ENCODE data around the gene TEKT1. TPM values are rescaled to one million over a fixed set of nuclear protein-coding genes. Genes with fewer than 3 reads are reported as not detected.
"Not testable (repeated sequence)": the region's sequence is repeated elsewhere in the genome, so short reads cannot be mapped to it uniquely, and the experiment has no call there.

TEKT1 gene
- total RNA-seq, 1 experiment from 2014 or later: not detected

- TF ChIP-seq CEBPB (IDR thresholded peaks at IDR 0.05; ENCODE audit: low read depth) (no peak), JUND (IDR thresholded peaks at IDR 0.05) (no peak), REST (IDR thresholded peaks at IDR 0.05; ENCODE audit: low read depth) (no peak), ELF1 (IDR thresholded peaks at IDR 0.05; ENCODE audit: borderline replicate concordance, low read depth) (no peak), RAD21 (IDR thresholded peaks at IDR 0.05; ENCODE audit: low read depth) (no peak)
- TF ChIP-seq, protein P1, sequence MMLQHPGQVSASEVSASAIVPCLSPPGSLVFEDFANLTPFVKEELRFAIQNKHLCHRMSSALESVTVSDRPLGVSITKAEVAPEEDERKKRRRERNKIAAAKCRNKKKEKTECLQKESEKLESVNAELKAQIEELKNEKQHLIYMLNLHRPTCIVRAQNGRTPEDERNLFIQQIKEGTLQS (IDR thresholded peaks at IDR 0.05): no peak
Observed at GRCh38 chr17:6779411-6779810, 52.1 kb downstream of the TEKT1 start (continued).

GRCh38 chr17:6775871-6776405 is 55.6 kb downstream of the TEKT1 start, which contains the start of gene FBXO39:
Gene FBXO39, plus strand, starts transcription at chr17:6776215. Its CDS starts 3,654 bp downstream, at chr17:6779869.
- ATAC-seq (no peak), DNase-seq (ENCODE audit: low read depth, low spot score) (no peak)
- H3K4me2 ChIP-seq (ENCODE audit: low read length): no peak within 1 kb of the TSS
- ChIA-PET POLR2A (no interaction called here), RAD21 (ENCODE audit: low non-redundant PET in 1 of 2, low total read pairs in 2 of 2, uncharacterized antibody in 2 of 2, unreplicated experiment in 2 of 2) (no interaction called here), CTCF (no interaction called here)
- no peaks in the 10 kb centered on the region for H4K20me1 ChIP-seq (ENCODE audit: insufficient read depth)
- H3K9me2 ChIP-seq (ENCODE audit: insufficient read depth): no peaks in the 10 kb centered on the region
- no peaks in the 10 kb centered on the region for H3K36me3 ChIP-seq (ENCODE audit: control insufficient read depth in 1 of 2, insufficient read depth in 2 of 2, low read length in 2 of 2)
- no peak within 1 kb of the TSS for H3K9ac ChIP-seq (ENCODE audit: low read length)
- no peak for TF ChIP-seq TCF7L2 (IDR thresholded peaks at IDR 0.05; ENCODE audit: borderline replicate concordance, extremely low read depth, insufficient read depth, insufficient read length)
- no peak for TF ChIP-seq ZNF274 (IDR thresholded peaks at IDR 0.05; ENCODE audit: low read depth, low read length)
- TF ChIP-seq, protein P1 (IDR thresholded peaks at IDR 0.05): no peak
- TF ChIP-seq EZH2phosphoT487 (IDR thresholded peaks at IDR 0.05; ENCODE audit: borderline replicate concordance): no peak
- TF ChIP-seq SIN3A (IDR thresholded peaks at IDR 0.05; ENCODE audit: low read depth): no peak
- no peak for TF ChIP-seq SRF (IDR thresholded peaks at IDR 0.05; ENCODE audit: low read depth)
- TF ChIP-seq CBX3 (IDR thresholded peaks at IDR 0.05; ENCODE audit: low read depth): no peak
- TF ChIP-seq CEBPB (IDR thresholded peaks at IDR 0.05; ENCODE audit: low read depth): no peak
- no peak within 1 kb of the TSS for H3K4me3 ChIP-seq (replicated peaks in 1 of 2; ENCODE audit: low read depth in 1 of 2, low read length in 2 of 2)
- H3K4me1 ChIP-seq (ENCODE audit: control insufficient read depth in 1 of 2, insufficient read depth in 2 of 2, low read length in 2 of 2): no peaks in the 10 kb centered on the region
- BruUV-seq (replicated peaks): no TSS peak
- H2AFZ ChIP-seq (ENCODE audit: low read depth, low read length, poor library complexity, severe bottlenecking): no peak within 1 kb of the TSS
- no peak within 1 kb of the TSS for H3K27ac ChIP-seq (ENCODE audit: low read depth, low read length)
- intact Hi-C loops (cut with micrococcal nuclease): no loop called here
- H3K27me3 ChIP-seq (ENCODE audit: insufficient read depth, low read length): 0 out of 2 replicates have a peak, but pooled peaks cover 1% of the 10 kb centered on the region
- H3K9me3 ChIP-seq (ENCODE audit: control insufficient read depth in 1 of 2, insufficient read depth in 1 of 2, low read depth in 1 of 2, low read length in 2 of 2): no peaks in the 10 kb centered on the region; a peak in 1 of 4 replicates
- H3K79me2 ChIP-seq (ENCODE audit: insufficient read depth, low read length): no peaks in the 10 kb centered on the region

DNA sequence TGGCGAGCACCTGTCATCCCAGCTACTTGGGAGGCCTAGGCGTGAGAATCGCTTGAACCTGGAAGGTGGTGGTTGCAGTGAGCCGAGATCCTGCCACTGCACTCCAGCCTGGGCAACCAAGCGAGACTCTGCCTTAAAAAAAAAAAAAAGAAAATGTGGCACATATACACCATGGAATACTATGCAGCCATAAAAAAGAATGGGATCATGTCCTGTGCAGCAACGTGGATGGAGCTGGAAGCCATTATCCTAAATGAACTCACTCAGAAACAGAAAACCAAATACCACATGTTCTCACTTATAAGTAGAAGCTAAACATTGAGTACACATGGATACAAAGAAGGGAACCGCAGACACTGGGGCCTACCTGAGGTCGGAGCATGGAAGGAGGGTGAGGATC is 56.6 kb downstream of the TEKT1 start:
- H3K27me3 ChIP-seq (ENCODE audit: insufficient read depth, low read length); ATAC-seq; DNase-seq (ENCODE audit: low read depth, low spot score); H3K4me1 ChIP-seq (ENCODE audit: control insufficient read depth in 1 of 2, insufficient read depth in 2 of 2, low read length in 2 of 2); BruUV-seq (replicated peaks); POLR2A ChIA-PET; H3K79me2 ChIP-seq (ENCODE audit: insufficient read depth, low read length); intact Hi-C loops (cut with micrococcal nuclease); H3K4me3 ChIP-seq (replicated peaks in 1 of 2; ENCODE audit: low read depth in 1 of 2, low read length in 2 of 2); H4K20me1 ChIP-seq (ENCODE audit: insufficient read depth); H3K9me2 ChIP-seq (ENCODE audit: insufficient read depth); H3K27ac ChIP-seq (ENCODE audit: low read depth, low read length); H2AFZ ChIP-seq (ENCODE audit: low read depth, low read length, poor library complexity, severe bottlenecking); H3K4me2 ChIP-seq (ENCODE audit: low read length); H3K9me3 ChIP-seq (ENCODE audit: control insufficient read depth in 1 of 2, insufficient read depth in 1 of 2, low read depth in 1 of 2, low read length in 2 of 2); CTCF ChIA-PET; H3K36me3 ChIP-seq (ENCODE audit: control insufficient read depth in 1 of 2, insufficient read depth in 2 of 2, low read length in 2 of 2); H3K9ac ChIP-seq (ENCODE audit: low read length); RAD21 ChIA-PET (ENCODE audit: low non-redundant PET in 1 of 2, low total read pairs in 2 of 2, uncharacterized antibody in 2 of 2, unreplicated experiment in 2 of 2): not testable (repeated sequence)
